Measurements from ENCODE around the gene CAMLG.
"Not testable (repeated sequence)": the region's sequence is repeated elsewhere in the genome, so short reads cannot be mapped to it uniquely, and the experiment has no call there.

The CAMLG gene

GRCh38 chr5:134738133-134738962 lies at the start of gene CAMLG:
TSS of gene CAMLG (plus strand) at chr5:134738548. CDS start at chr5:134738621, 73 bp downstream.
- peak; percentile 99 for DNase-seq

DNA sequence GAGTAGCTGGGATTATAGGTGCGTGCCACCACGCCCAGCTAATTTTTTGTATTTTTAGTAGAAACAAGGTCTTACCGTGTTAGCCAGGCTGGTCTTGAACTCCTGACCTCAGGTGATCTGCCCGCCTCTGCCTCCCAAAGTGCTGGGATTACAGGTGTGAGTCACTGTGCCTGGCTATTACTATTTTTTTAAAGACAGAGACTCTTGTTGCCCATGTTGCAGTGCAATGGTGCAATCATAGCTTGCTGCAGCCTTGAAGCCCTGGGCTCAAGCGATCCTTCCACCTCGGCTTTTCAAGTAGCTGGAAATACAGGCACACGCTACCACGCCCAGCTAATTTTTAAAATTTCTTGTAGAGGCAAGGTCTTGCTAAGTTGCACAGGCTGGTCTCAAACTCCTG lies 48.2 kb upstream of the CAMLG start:
- not testable (repeated sequence) for DNase-seq

DNA sequence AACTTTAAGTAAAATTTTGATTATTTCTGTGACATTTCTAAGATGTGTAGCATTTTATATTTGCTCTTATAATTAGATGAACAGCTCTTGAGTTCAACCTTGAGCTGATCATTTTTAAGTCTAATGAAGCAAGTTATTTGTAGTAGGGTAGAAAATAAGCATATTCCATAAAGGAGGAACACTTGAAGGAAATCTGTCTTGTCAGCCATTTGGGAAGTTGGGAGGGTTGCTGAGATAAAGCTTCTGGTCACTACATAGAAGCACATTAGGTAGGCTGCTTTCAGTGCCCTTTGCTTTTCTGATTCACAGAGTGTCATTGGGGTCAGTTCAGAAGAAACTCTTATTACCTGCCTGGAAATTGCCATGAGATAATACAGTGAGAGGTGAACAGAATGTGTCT lies 45.6 kb upstream of the CAMLG start:
- DNase-seq: no peak

DNA sequence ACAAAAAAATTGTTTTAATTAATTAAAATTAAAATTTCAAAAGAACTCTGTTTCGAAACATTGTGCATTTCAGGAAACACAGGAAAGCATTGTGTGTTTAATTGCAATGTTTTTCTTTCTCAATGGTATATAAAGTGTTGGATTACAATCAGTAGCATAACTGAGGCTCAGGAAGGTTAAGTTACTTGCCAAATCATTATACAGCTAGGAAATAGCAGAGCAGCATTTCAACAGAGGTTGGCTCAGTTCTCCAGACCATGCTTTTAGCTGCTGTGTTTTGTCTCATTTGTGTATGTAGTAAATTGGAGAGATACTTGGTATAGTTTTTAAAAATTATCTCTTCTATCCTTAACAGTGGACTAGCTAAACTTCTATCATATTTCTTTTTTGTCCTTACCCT lies 30.0 kb upstream of the CAMLG start:
- no peak for DNase-seq

DNA sequence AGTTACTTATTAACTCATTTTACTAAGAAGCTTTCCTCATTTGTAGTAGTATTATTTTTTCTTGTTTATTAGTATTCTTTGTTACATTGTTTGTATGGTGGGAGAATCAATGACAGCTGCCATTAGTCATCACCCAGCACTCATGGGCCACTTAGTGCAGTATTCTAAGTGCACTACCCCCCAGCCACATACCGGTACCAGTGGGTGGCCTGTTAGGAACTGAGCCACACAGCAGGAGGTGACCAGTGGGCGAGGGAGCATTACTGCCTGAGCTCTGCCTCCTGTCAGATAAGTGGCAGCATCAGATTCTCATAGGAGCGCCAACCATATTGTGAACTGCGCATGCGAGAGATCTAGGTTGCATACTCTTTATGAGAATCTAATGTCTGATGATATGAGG lies 24.2 kb upstream of the CAMLG start:
- DNase-seq: no peak

- DNase-seq: no peak
Observed at GRCh38 chr5:134714541-134714940, 23.8 kb upstream of the CAMLG start.

DNA sequence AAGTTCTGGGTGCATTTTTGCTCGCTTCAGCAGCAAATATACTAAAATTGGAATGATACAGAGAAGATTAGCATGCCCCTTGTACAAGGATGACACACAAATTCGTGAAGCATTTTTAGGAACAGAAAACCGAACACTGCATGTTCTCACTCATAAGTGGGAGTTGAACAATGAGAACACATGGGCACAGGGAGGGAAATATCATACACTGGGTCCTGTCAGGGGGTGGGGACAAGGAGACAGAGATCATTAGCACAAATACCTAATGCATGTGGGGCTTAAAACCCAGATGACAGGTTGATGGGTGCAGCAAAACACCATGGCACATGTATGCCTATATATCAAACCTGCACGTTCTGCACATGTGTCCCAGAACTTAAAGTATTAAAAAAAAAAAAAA lies 22.9 kb upstream of the CAMLG start:
- not testable (repeated sequence) for DNase-seq

DNA sequence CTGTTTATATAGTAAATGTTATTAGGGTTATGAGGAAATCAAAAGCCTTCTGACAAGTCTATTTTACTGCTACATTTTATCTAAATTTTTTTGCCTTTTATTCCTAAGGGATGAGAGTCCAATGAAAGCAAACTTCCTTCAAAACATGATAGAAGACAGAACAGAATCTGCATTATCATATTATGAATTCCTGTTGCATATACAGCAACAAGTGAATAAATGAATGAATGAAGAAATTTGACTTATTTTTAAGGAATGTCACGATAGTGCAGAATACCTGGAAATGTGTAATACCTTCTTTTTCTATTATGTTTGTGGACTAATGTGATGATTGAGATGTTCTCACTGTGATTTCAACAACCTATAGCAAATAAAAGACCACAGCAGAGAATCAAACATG lies 13.5 kb upstream of the CAMLG start:
- no peak for DNase-seq

- DNase-seq: no peak
Observed at GRCh38 chr5:134732819-134733218, 5.5 kb upstream of the CAMLG start.

- DNase-seq: no peak
Observed at GRCh38 chr5:134735243-134735642, 3.1 kb upstream of the CAMLG start.

DNA sequence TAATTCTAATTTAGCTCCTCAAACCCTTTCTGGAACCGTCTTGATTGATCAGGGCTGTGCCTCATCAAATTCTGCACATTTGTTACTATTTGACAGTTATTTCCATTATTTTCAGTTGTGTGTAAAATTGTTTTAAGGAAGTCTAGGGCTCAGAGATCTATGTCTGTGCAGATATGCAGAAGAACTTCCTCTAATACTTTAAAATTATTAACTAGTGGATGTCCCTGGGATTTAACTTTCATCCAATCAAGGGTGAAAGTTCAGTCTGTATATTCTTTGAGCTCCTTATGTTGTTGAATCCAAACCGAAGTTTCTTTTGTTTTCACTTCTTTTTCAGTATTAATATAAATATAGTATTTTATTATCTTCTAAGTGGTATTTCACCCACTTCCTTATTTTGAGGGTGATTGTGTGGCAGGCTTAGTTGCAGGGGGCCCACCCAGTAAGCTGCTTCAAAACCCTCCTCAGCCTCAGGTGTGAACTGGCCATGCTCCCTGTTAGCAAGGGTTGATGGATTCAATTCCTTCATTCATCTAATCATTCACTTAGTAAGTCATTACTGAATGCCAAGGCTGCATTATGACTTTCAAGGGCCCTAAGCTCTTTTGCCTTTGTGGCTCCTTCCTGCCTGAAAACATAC lies 2.1 kb upstream of the CAMLG start:
- DNase-seq: no peak

DNA sequence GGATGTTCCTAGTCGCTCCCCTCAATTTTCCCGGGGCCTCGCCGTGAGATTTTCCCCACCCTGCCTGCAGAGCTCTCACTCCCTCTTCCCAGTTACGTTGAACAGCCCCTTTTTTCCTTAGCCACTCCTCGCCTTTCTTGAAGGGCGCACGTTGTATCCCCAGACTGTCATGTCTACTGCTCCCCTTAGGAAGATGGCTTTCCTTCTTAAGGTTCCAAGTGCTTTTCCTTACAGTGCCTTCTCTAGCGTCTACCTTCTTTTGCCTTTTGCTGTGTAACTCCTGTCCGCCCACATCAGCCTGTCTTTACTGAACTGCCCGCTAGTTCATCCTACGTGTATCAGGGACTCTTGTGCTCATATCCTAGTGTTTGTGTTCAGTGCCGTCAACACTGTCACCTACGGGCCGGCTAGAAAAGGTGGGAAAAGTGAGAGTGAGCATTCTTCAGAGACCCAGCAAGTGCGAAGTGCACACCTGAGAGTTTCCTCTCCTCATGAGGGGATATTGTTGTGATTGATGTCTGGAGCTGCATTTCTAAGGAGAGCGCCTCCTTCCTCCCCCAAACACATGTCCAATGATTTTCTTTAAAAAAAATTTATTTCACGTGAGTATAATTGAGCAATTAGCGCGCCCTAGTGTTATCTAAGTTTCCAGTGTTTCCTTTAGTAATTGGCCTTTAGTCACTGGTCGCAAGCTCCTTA lies 764 bp downstream of the CAMLG start:
- DNase-seq: peak; percentile 42

GRCh38 chr5:134741052-134741451 lies 2.7 kb downstream of the CAMLG start:
- DNase-seq: no peak

- no peak for DNase-seq
Observed at GRCh38 chr5:134742134-134742533, 3.8 kb downstream of the CAMLG start.

DNA sequence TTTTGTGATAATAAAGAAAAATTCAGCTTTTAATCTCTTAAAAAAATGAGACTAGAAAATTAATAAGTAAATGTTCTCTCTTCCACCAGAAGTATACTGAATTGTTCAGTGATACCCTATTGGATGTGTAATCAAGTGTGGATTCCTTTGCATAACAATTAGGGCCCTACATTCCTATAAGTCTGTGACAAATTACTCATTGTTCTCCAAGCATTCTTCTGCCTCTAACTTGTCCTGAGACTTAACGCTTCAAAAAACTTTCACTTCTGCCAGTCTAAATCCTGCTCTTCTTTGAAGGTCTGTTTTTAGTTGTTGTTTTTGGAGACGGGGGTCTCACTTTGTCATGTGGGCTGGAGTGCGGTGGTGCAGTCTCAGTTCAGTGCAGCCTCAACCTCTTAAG lies 11.1 kb downstream of the CAMLG start:
- no peak for DNase-seq

GRCh38 chr5:134758176-134758503 lies 19.8 kb downstream of the CAMLG start:
- no peak for DNase-seq

- DNase-seq: peak; percentile 97
Observed at GRCh38 chr5:134758504-134759341, 20.4 kb downstream of the CAMLG start, which contains the start of gene DDX46. TSS of gene DDX46 (plus strand) at chr5:134758779. CDS start at chr5:134758939, 160 bp downstream.

DNA sequence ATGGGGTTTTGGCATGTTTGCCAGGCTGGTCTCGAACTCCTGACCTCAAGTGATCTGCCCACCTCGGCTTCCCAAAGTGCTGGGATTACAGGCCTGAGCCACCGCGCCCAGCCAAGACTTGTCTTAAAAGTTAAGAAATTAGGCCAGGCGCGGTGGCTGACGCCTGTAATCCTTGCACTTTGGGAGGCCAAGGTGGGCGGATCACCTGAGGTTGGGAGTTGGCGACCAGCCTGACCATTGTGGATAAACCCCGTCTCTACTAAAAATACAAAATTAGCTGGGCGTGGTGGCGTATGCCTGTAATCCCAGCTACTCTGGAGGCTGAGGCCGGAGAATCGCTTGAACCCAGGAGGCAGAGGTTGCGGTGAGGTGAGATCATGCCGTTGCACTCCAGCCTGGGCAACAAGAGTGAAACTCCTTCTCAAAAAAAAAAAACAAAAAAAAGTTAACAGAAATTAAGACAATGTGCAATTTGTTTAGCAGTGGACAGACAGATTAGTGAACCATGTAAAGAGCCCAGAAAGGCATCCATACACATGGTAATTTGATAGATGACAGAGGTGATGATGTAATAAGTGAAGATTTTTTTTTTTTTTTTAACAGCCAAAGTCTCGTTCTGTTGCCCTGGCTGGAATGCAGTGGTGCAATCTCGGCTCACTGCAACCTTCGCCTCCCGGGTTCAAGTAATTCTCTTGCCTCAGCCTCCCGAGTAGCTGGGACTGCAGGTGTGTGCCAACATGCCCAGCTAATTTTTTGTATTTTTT lies 29.4 kb downstream of the CAMLG start:
- not testable (repeated sequence) for DNase-seq

- no peak for DNase-seq
Observed at GRCh38 chr5:134769206-134769605, 30.9 kb downstream of the CAMLG start.

- no peak for DNase-seq
Observed at GRCh38 chr5:134772461-134773125, 34.2 kb downstream of the CAMLG start.

- DNase-seq: no peak
Observed at GRCh38 chr5:134777366-134777765, 39.0 kb downstream of the CAMLG start.

Data from activated CD4-positive, alpha-beta T cell treated with anti-CD3 and anti-CD28 coated beads, Interleukin-2, Interleukin-6, amounts not matched to agents 100 ng/mL and 50 ng/mL, durations not matched to agents 16 hours and 8 hours (primary cell).